Left lobe of liver (tissue), 2 donors: ENCODE results near the gene TLL1. TPM values are rescaled to one million over a fixed set of nuclear protein-coding genes. Genes with fewer than 3 reads are reported as not detected.

Experiments used
- ATAC-seq: fragments of 200-7000 bp; cut with Tn5 transposase; one replicate; pipeline ENCODE4 v1.9.1; 2020; ENCODE audit warnings: mild to moderate bottlenecking, moderate library complexity
- DNase-seq: peaks from one replicate; pipeline ENCODE4 v3.0.0-alpha.2; 2020; ENCODE audit warnings: low spot score
- total RNA-seq: library from RNA; stranded (reverse); gene quantifications from one replicate; pipeline ENCODE4 v1.2.1, GENCODE V29; 2021
- donor health status: DM: no; HTN: no; CAD: no; lungs with moderate emphysema.
- donor health status: DM: no; HTN: yes; CAD: no.

TLL1 gene
- total RNA-seq, 1 donor from 2014 or later: 0.75 TPM

- no peak for ATAC-seq
- DNase-seq: no peak
These were observed 267.9 kb downstream of the TLL1 start for GRCh38 chr4:166140951-166141350.

- ATAC-seq (no peak), DNase-seq (no peak)
These were observed 270.2 kb downstream of the TLL1 start for GRCh38 chr4:166143227-166143626.

GRCh38 chr4:166144607-166145006 is 271.6 kb downstream of the TLL1 start:
- ATAC-seq (no peak), DNase-seq (no peak)

GRCh38 chr4:166146806-166147540 is 273.9 kb downstream of the TLL1 start:
- DNase-seq: no peak
- ATAC-seq: no peak
